GM23338 (cell line): ENCODE measurements around the gene ZNF716. TPM values are rescaled to one million over a fixed set of nuclear protein-coding genes. Genes with fewer than 3 reads are reported as not detected.
"Not testable (repeated sequence)": the region's sequence is repeated elsewhere in the genome, so short reads cannot be mapped to it uniquely, and the experiment has no call there.

Experiments
- ATAC-seq: fragments of 200-7000 bp; cut with Tn5 transposase; 3 replicates; pipeline ENCODE4 v1.9.1; 2020
- DNase-seq: peaks from one replicate; pipeline ENCODE4 v3.0.0-alpha.2; 2015; ENCODE audit warnings: low spot score
- H2AFZ ChIP-seq: fragments of 200-600 bp; sonication (generic); 2 replicates; pipeline ENCODE4 v1.8.0; 2016; ENCODE audit warnings: antibody characterized with exemption, mild to moderate bottlenecking, moderate library complexity
- H3F3A ChIP-seq: fragments of 200-600 bp; sonication (generic); replicated peaks from 2 replicates; pipeline ENCODE4 v1.8.0; 2017; ENCODE audit warnings: antibody characterized with exemption, mixed run types, low read depth
- H3K27ac ChIP-seq: fragments of 200-600 bp; sonication (generic); 2 replicates; pipeline ENCODE4 v1.6.1; 2016; ENCODE audit warnings: low read depth
- H3K27me3 ChIP-seq: fragments of 200-600 bp; sonication (generic); 2 replicates; pipeline ENCODE4 v1.8.0; 2016; ENCODE audit warnings: mild to moderate bottlenecking, mixed run types, moderate library complexity; ENCODE audit not compliant: insufficient read depth
- H3K36me3 ChIP-seq: fragments of 200-600 bp; sonication (generic); 2 replicates; pipeline ENCODE4 v1.8.0; 2016; ENCODE audit warnings: mild to moderate bottlenecking; ENCODE audit not compliant: insufficient read depth
- H3K4me1 ChIP-seq: fragments of 200-600 bp; sonication (generic); 2 replicates; pipeline ENCODE4 v1.8.0; 2016; ENCODE audit warnings: mild to moderate bottlenecking, moderate library complexity; ENCODE audit not compliant: insufficient read depth
- H3K4me2 ChIP-seq: fragments of 200-600 bp; sonication (generic); 2 replicates; pipeline ENCODE4 v1.7.1; 2017; ENCODE audit warnings: mixed run types
- H3K4me3 ChIP-seq: fragments of 200-600 bp; sonication (generic); 2 replicates; pipeline ENCODE4 v1.6.1; 2016; ENCODE audit warnings: mixed run types
- H3K79me2 ChIP-seq: fragments of 200-600 bp; sonication (generic); replicated peaks from 2 replicates; pipeline ENCODE4 v1.8.0; 2017; ENCODE audit warnings: mild to moderate bottlenecking; ENCODE audit not compliant: insufficient read depth
- H3K9me2 ChIP-seq: fragments of 200-600 bp; sonication (generic); 2 replicates; pipeline ENCODE4 v1.8.0; 2017; ENCODE audit not compliant: insufficient read depth
- H4K20me1 ChIP-seq: fragments of 200-600 bp; sonication (generic); replicated peaks from 2 replicates; pipeline ENCODE4 v1.8.0; 2017; ENCODE audit warnings: mild to moderate bottlenecking; ENCODE audit not compliant: insufficient read depth
- H3K27ac Mint-ChIP-seq: 2 replicates; pipeline ENCODE4 v1.8.0; 2020; ENCODE audit warnings: inconsistent platforms, mild to moderate bottlenecking, moderate library complexity, mixed read lengths
- H3K27me3 Mint-ChIP-seq: 3 replicates; pipeline ENCODE4 v1.8.0; 2022; ENCODE audit warnings: low read depth, mild to moderate bottlenecking, moderate library complexity, mixed read lengths, inconsistent platforms; ENCODE audit not compliant: insufficient read depth, poor library complexity
- H3K36me3 Mint-ChIP-seq: 3 replicates; pipeline ENCODE4 v1.8.0; 2021; ENCODE audit warnings: low read depth, mild to moderate bottlenecking, inconsistent platforms, moderate library complexity, mixed read lengths
- H3K4me1 Mint-ChIP-seq: 3 replicates; pipeline ENCODE4 v1.8.0; 2020; ENCODE audit warnings: mild to moderate bottlenecking, inconsistent platforms, mixed read lengths
- H3K4me3 Mint-ChIP-seq: 3 replicates; pipeline ENCODE4 v1.8.0; 2021; ENCODE audit warnings: moderate library complexity, mild to moderate bottlenecking, inconsistent platforms, mixed read lengths
- H3K9me3 Mint-ChIP-seq: 3 replicates; pipeline ENCODE4 v1.8.0; 2020; ENCODE audit warnings: moderate library complexity, mild to moderate bottlenecking, inconsistent platforms, mixed read lengths
- EZH2 ChIP-seq: fragments of 200-600 bp; sonication (generic); IDR thresholded peaks from one replicate; pipeline ENCODE4 v1.8.0; 2017; ENCODE audit warnings: antibody characterized with exemption, mild to moderate bottlenecking, low read depth; ENCODE audit not compliant: unreplicated experiment
- EZH2phosphoT487 ChIP-seq: fragments of 200-600 bp; sonication (generic); IDR thresholded peaks from one replicate; pipeline ENCODE4 v1.8.1; 2018; ENCODE audit warnings: antibody characterized with exemption; ENCODE audit not compliant: unreplicated experiment
- JUNB ChIP-seq: IDR thresholded peaks from one replicate; pipeline ENCODE4 v1.6.1; 2016; ENCODE audit warnings: antibody characterized with exemption; ENCODE audit not compliant: unreplicated experiment
- NANOG ChIP-seq: IDR thresholded peaks from 2 replicates; pipeline ENCODE4 v1.6.1; 2016; ENCODE audit warnings: antibody characterized with exemption, borderline replicate concordance
- polyA plus RNA-seq: library from polyadenylated mRNA; unstranded; fragments of >200 nt; fragmentation: Nextera tagmentation; extraction: Ambion mirVana; gene quantifications from 2 replicates; pipeline ENCODE4 v1.2.1, GENCODE V29; 2016
- total RNA-seq: library from RNA; depleted of rRNA; stranded (reverse); fragments of >200 nt; shearing (Covaris generic); gene quantifications from 2 replicates; pipeline ENCODE4 v1.2.3, GENCODE V29; 2014
- TF ChIP-seq, protein P1 (sequence below), 2 experiments: fragments of 200-600 bp in 1 of 2; sonication (generic) in 1 of 2; conservative IDR thresholded peaks; 2 replicates each; pipeline versions ENCODE4 v1.5.1 to v1.6.1; 2016 to 2017; ENCODE audit warnings: antibody characterized with exemption in 2 of 2, low read depth in 2 of 2, mild to moderate bottlenecking in 2 of 2, moderate library complexity in 1 of 2
- TF ChIP-seq, protein P2 (sequence below): IDR thresholded peaks from one replicate; pipeline ENCODE4 v1.6.1; 2018; ENCODE audit warnings: antibody characterized with exemption; ENCODE audit not compliant: unreplicated experiment

ZNF716 gene
- total and polyA plus RNA-seq, 2 experiments from 2014 or later: not detected

DNA sequence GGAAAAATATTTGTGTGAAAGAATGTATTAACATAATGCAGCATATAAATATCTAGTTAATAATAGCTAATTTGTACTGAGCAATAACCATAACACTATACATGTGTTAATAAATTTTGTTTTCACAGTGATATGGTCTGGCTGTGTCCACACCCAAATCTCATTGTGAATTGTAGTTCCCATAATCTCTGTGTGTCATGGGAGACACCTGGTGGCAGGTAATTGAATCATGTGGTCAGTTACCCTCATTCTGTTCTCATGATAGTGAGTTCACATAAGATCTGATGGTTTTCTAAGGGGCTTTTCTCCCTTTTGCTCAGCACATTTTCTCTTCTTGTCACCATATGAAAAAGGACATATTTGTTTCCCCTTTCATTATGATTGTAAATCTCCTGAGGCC lies 30.3 kb downstream of the ZNF716 start:
- H3K9me2 ChIP-seq, H3K4me1 Mint-ChIP-seq, ATAC-seq, H3K4me2 ChIP-seq, H3K4me3 Mint-ChIP-seq, H2AFZ ChIP-seq, H3K27ac Mint-ChIP-seq, H3K27ac ChIP-seq, H3K4me1 ChIP-seq, H3K79me2 ChIP-seq, H3K4me3 ChIP-seq, H3K27me3 Mint-ChIP-seq, H3K27me3 ChIP-seq, DNase-seq, H4K20me1 ChIP-seq, H3F3A ChIP-seq: not testable (repeated sequence)
- Mint-ChIP-seq H3K36me3 (peaks cover 20% of the 10 kb centered on the region), H3K9me3 (peaks cover 49% of the 10 kb centered on the region)
- H3K36me3 ChIP-seq: peaks cover 14% of the 10 kb centered on the region; the same call in 1 of the 2 replicates
- TF ChIP-seq, protein P1, sequence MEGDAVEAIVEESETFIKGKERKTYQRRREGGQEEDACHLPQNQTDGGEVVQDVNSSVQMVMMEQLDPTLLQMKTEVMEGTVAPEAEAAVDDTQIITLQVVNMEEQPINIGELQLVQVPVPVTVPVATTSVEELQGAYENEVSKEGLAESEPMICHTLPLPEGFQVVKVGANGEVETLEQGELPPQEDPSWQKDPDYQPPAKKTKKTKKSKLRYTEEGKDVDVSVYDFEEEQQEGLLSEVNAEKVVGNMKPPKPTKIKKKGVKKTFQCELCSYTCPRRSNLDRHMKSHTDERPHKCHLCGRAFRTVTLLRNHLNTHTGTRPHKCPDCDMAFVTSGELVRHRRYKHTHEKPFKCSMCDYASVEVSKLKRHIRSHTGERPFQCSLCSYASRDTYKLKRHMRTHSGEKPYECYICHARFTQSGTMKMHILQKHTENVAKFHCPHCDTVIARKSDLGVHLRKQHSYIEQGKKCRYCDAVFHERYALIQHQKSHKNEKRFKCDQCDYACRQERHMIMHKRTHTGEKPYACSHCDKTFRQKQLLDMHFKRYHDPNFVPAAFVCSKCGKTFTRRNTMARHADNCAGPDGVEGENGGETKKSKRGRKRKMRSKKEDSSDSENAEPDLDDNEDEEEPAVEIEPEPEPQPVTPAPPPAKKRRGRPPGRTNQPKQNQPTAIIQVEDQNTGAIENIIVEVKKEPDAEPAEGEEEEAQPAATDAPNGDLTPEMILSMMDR (conservative IDR thresholded peaks at IDR 0.05; ENCODE audit: low read depth in 2 of 2): 0 out of 4 replicates have a peak, but pooled peaks of 1 of the 2 experiments have one; percentile 1

- not testable (repeated sequence) for H3K4me1 ChIP-seq, H2AFZ ChIP-seq, DNase-seq, H3K4me3 Mint-ChIP-seq, H3K27ac ChIP-seq, H3K27me3 ChIP-seq, ATAC-seq, H3F3A ChIP-seq, H3K4me1 Mint-ChIP-seq, H3K27ac Mint-ChIP-seq, H3K4me3 ChIP-seq, H3K27me3 Mint-ChIP-seq, H3K9me2 ChIP-seq, H3K79me2 ChIP-seq, H3K4me2 ChIP-seq, H4K20me1 ChIP-seq
- Mint-ChIP-seq H3K36me3 (peaks cover 13% of the 10 kb centered on the region), H3K9me3 (peaks cover 13% of the 10 kb centered on the region)
- peaks cover 14% of the 10 kb centered on the region; the same call in 1 of the 2 replicates for H3K36me3 ChIP-seq
Measured at GRCh38 chr7:57485022-57485421, 35.0 kb downstream of the ZNF716 start.

DNA sequence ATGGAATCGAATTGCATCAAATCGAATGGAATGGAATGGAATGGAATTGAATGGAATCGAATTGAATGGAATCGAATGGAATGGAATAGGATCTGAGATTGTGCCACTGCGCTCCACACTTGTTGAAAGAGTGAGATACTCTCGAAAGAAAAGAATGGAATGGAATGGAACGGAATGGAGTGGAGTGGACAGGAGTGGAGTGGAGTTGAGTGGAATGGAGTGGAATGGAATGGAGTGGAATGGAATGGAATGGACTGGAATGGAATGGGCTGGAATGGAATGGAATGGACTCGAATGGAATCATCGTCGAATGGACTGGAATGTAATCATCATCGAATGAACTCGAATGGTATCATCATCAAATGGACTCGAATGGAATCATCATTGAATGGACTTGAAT lies 38.0 kb downstream of the ZNF716 start:
- no peak overlapping the region for H2AFZ ChIP-seq
- Mint-ChIP-seq H3K27ac (no peak overlapping the region), H3K9me3 (no peaks in the 10 kb centered on the region; the same call in 1 of the 3 replicates), H3K36me3 (peaks cover 11% of the 10 kb centered on the region), H3K27me3 (no peaks in the 10 kb centered on the region), H3K4me3 (no peak overlapping the region), H3K4me1 (no peaks in the 10 kb centered on the region)
- no peak for DNase-seq
- no peaks in the 10 kb centered on the region for H3K79me2 ChIP-seq
- H3K4me1 ChIP-seq: no peaks in the 10 kb centered on the region
- no peaks in the 10 kb centered on the region for H4K20me1 ChIP-seq
- H3K27me3 ChIP-seq: no peaks in the 10 kb centered on the region
- H3K4me3 ChIP-seq: no peak overlapping the region
- no peak for ATAC-seq
- no peak overlapping the region for H3K27ac ChIP-seq
- no peaks in the 10 kb centered on the region for H3F3A ChIP-seq
- H3K9me2 ChIP-seq: no peaks in the 10 kb centered on the region
- H3K4me2 ChIP-seq: no peak overlapping the region
- no peaks in the 10 kb centered on the region for H3K36me3 ChIP-seq
- no peak for TF ChIP-seq NANOG
- TF ChIP-seq, protein P2, sequence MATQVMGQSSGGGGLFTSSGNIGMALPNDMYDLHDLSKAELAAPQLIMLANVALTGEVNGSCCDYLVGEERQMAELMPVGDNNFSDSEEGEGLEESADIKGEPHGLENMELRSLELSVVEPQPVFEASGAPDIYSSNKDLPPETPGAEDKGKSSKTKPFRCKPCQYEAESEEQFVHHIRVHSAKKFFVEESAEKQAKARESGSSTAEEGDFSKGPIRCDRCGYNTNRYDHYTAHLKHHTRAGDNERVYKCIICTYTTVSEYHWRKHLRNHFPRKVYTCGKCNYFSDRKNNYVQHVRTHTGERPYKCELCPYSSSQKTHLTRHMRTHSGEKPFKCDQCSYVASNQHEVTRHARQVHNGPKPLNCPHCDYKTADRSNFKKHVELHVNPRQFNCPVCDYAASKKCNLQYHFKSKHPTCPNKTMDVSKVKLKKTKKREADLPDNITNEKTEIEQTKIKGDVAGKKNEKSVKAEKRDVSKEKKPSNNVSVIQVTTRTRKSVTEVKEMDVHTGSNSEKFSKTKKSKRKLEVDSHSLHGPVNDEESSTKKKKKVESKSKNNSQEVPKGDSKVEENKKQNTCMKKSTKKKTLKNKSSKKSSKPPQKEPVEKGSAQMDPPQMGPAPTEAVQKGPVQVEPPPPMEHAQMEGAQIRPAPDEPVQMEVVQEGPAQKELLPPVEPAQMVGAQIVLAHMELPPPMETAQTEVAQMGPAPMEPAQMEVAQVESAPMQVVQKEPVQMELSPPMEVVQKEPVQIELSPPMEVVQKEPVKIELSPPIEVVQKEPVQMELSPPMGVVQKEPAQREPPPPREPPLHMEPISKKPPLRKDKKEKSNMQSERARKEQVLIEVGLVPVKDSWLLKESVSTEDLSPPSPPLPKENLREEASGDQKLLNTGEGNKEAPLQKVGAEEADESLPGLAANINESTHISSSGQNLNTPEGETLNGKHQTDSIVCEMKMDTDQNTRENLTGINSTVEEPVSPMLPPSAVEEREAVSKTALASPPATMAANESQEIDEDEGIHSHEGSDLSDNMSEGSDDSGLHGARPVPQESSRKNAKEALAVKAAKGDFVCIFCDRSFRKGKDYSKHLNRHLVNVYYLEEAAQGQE: no peak
- TF ChIP-seq JUNB: no peak
- TF ChIP-seq EZH2phosphoT487: no peak
- TF ChIP-seq EZH2: no peak
